Measurements from ENCODE around the gene EPHB3.

The EPHB3 gene

GRCh38 chr3:184575701-184576100 is 14.1 kb downstream of the EPHB3 start:
- H3K4me3 ChIP-seq (ENCODE audit: low read length), result no peak overlapping the region
- 94% methylated on average over 8 of the region's 9 CpGs for WGBS
- no peaks in the 10 kb centered on the region for H3K9me3 ChIP-seq (ENCODE audit: insufficient read depth, low read depth, low read length)
- H3K27me3 ChIP-seq (ENCODE audit: insufficient read depth, low read length), result peaks cover 40% of the 10 kb centered on the region
- no peak overlapping the region for H3K27ac ChIP-seq (ENCODE audit: low read depth, low read length)
- H3K9ac ChIP-seq (ENCODE audit: low read depth, low read length), result no peak overlapping the region
- peaks cover 22% of the 10 kb centered on the region for H3K4me1 ChIP-seq (ENCODE audit: insufficient read depth, low read length)
- no peaks in the 10 kb centered on the region for H3K36me3 ChIP-seq (ENCODE audit: insufficient read depth, low read length)

- no peak overlapping the region for H3K27ac ChIP-seq (ENCODE audit: low read depth, low read length)
- no peaks in the 10 kb centered on the region for H3K9me3 ChIP-seq (ENCODE audit: insufficient read depth, low read depth, low read length)
- peaks cover 22% of the 10 kb centered on the region for H3K4me1 ChIP-seq (ENCODE audit: insufficient read depth, low read length)
- 94% methylated on average over 25 of the region's 25 CpGs for WGBS
- H3K27me3 ChIP-seq (ENCODE audit: insufficient read depth, low read length), result peaks cover 35% of the 10 kb centered on the region
- H3K36me3 ChIP-seq (ENCODE audit: insufficient read depth, low read length), result no peaks in the 10 kb centered on the region
- no peak overlapping the region for H3K9ac ChIP-seq (ENCODE audit: low read depth, low read length)
- H3K4me3 ChIP-seq (ENCODE audit: low read length), result no peak overlapping the region
Measured at GRCh38 chr3:184576457-184577240, 15.1 kb downstream of the EPHB3 start.

GRCh38 chr3:184577546-184577945 is 16.0 kb downstream of the EPHB3 start:
- H3K36me3 ChIP-seq (ENCODE audit: insufficient read depth, low read length), result no peaks in the 10 kb centered on the region
- WGBS, result 96% methylated on average over 15 of the region's 15 CpGs
- peaks cover 35% of the 10 kb centered on the region for H3K27me3 ChIP-seq (ENCODE audit: insufficient read depth, low read length)
- H3K9ac ChIP-seq (ENCODE audit: low read depth, low read length), result no peak overlapping the region
- peaks cover 27% of the 10 kb centered on the region for H3K4me1 ChIP-seq (ENCODE audit: insufficient read depth, low read length)
- H3K9me3 ChIP-seq (ENCODE audit: insufficient read depth, low read depth, low read length), result no peaks in the 10 kb centered on the region
- H3K4me3 ChIP-seq (ENCODE audit: low read length), result no peak overlapping the region
- no peak overlapping the region for H3K27ac ChIP-seq (ENCODE audit: low read depth, low read length)

- WGBS, result 84% methylated on average over 7 of the region's 7 CpGs
- Histone ChIP-seq H3K36me3 (ENCODE audit: insufficient read depth, low read length) (no peaks in the 10 kb centered on the region), H3K27me3 (ENCODE audit: insufficient read depth, low read length) (peaks cover 35% of the 10 kb centered on the region), H3K27ac (ENCODE audit: low read depth, low read length) (no peak overlapping the region), H3K4me3 (ENCODE audit: low read length) (no peak overlapping the region), H3K9ac (ENCODE audit: low read depth, low read length) (no peak overlapping the region), H3K9me3 (ENCODE audit: insufficient read depth, low read depth, low read length) (no peaks in the 10 kb centered on the region), H3K4me1 (ENCODE audit: insufficient read depth, low read length) (peaks cover 30% of the 10 kb centered on the region)
Measured at GRCh38 chr3:184578218-184578617, 16.6 kb downstream of the EPHB3 start.

- peaks cover 37% of the 10 kb centered on the region for H3K27me3 ChIP-seq (ENCODE audit: insufficient read depth, low read length)
- H3K36me3 ChIP-seq (ENCODE audit: insufficient read depth, low read length), result no peaks in the 10 kb centered on the region
- no peak overlapping the region for H3K9ac ChIP-seq (ENCODE audit: low read depth, low read length)
- H3K4me1 ChIP-seq (ENCODE audit: insufficient read depth, low read length), result peaks cover 31% of the 10 kb centered on the region
- H3K9me3 ChIP-seq (ENCODE audit: insufficient read depth, low read depth, low read length), result no peaks in the 10 kb centered on the region
- H3K27ac ChIP-seq (ENCODE audit: low read depth, low read length), result no peak overlapping the region
- 56% methylated on average over 7 of the region's 7 CpGs for WGBS
- H3K4me3 ChIP-seq (ENCODE audit: low read length), result no peak overlapping the region
Measured at GRCh38 chr3:184578822-184579221, 17.2 kb downstream of the EPHB3 start.

GRCh38 chr3:184579513-184579912 is 17.9 kb downstream of the EPHB3 start:
- Histone ChIP-seq H3K27me3 (ENCODE audit: insufficient read depth, low read length) (peaks cover 44% of the 10 kb centered on the region), H3K4me1 (ENCODE audit: insufficient read depth, low read length) (peaks cover 25% of the 10 kb centered on the region), H3K36me3 (ENCODE audit: insufficient read depth, low read length) (no peaks in the 10 kb centered on the region), H3K9me3 (ENCODE audit: insufficient read depth, low read depth, low read length) (no peaks in the 10 kb centered on the region), H3K27ac (ENCODE audit: low read depth, low read length) (no peak overlapping the region), H3K9ac (ENCODE audit: low read depth, low read length) (no peak overlapping the region), H3K4me3 (ENCODE audit: low read length) (no peak overlapping the region)
- 93% methylated on average over 22 of the region's 22 CpGs for WGBS

GRCh38 chr3:184580376-184580775 is 18.8 kb downstream of the EPHB3 start:
- H3K4me3 ChIP-seq (ENCODE audit: low read length), result no peak overlapping the region
- no peak overlapping the region for H3K9ac ChIP-seq (ENCODE audit: low read depth, low read length)
- no peaks in the 10 kb centered on the region for H3K9me3 ChIP-seq (ENCODE audit: insufficient read depth, low read depth, low read length)
- H3K4me1 ChIP-seq (ENCODE audit: insufficient read depth, low read length), result peaks cover 22% of the 10 kb centered on the region
- H3K36me3 ChIP-seq (ENCODE audit: insufficient read depth, low read length), result no peaks in the 10 kb centered on the region
- H3K27me3 ChIP-seq (ENCODE audit: insufficient read depth, low read length), result peaks cover 53% of the 10 kb centered on the region
- H3K27ac ChIP-seq (ENCODE audit: low read depth, low read length), result no peak overlapping the region
- 90% methylated on average over 16 of the region's 16 CpGs for WGBS

- Histone ChIP-seq H3K36me3 (ENCODE audit: insufficient read depth, low read length) (no peaks in the 10 kb centered on the region), H3K9ac (ENCODE audit: low read depth, low read length) (no peak overlapping the region), H3K9me3 (ENCODE audit: insufficient read depth, low read depth, low read length) (no peaks in the 10 kb centered on the region), H3K4me1 (ENCODE audit: insufficient read depth, low read length) (peaks cover 22% of the 10 kb centered on the region), H3K27me3 (ENCODE audit: insufficient read depth, low read length) (peaks cover 58% of the 10 kb centered on the region), H3K4me3 (ENCODE audit: low read length) (no peak overlapping the region), H3K27ac (ENCODE audit: low read depth, low read length) (no peak overlapping the region)
- 93% methylated on average over 15 of the region's 15 CpGs for WGBS
Measured at GRCh38 chr3:184581331-184581855, 19.8 kb downstream of the EPHB3 start.

GRCh38 chr3:184582646-184583577 is 21.3 kb downstream of the EPHB3 start:
- 4% methylated on average over 42 of the region's 42 CpGs for WGBS
- H3K4me3 ChIP-seq (ENCODE audit: low read length), result peak overlapping the region; percentile 55
- peaks cover 65% of the 10 kb centered on the region for H3K27me3 ChIP-seq (ENCODE audit: insufficient read depth, low read length)
- peaks cover 22% of the 10 kb centered on the region for H3K4me1 ChIP-seq (ENCODE audit: insufficient read depth, low read length)
- no peaks in the 10 kb centered on the region for H3K36me3 ChIP-seq (ENCODE audit: insufficient read depth, low read length)
- no peaks in the 10 kb centered on the region for H3K9me3 ChIP-seq (ENCODE audit: insufficient read depth, low read depth, low read length)
- no peak overlapping the region for H3K27ac ChIP-seq (ENCODE audit: low read depth, low read length)
- H3K9ac ChIP-seq (ENCODE audit: low read depth, low read length), result peak overlapping the region; percentile 38

- Histone ChIP-seq H3K4me1 (ENCODE audit: insufficient read depth, low read length) (peaks cover 15% of the 10 kb centered on the region), H3K27me3 (ENCODE audit: insufficient read depth, low read length) (peaks cover 74% of the 10 kb centered on the region), H3K9ac (ENCODE audit: low read depth, low read length) (peak overlapping the region; percentile 22; the same call in 1 of the 2 replicates), H3K9me3 (ENCODE audit: insufficient read depth, low read depth, low read length) (no peaks in the 10 kb centered on the region), H3K4me3 (ENCODE audit: low read length) (peak overlapping the region; percentile 55), H3K27ac (ENCODE audit: low read depth, low read length) (no peak overlapping the region), H3K36me3 (ENCODE audit: insufficient read depth, low read length) (no peaks in the 10 kb centered on the region)
- WGBS, result 1% methylated on average over 64 of the region's 80 CpGs
Measured at GRCh38 chr3:184583578-184584451, 22.2 kb downstream of the EPHB3 start.

All from HUES64 (cell line).